ENCODE data around the gene FAM131B. TPM values are rescaled to one million over a fixed set of nuclear protein-coding genes. Genes with fewer than 3 reads are reported as not detected.

The FAM131B gene
- total RNA-seq, 1 experiment from 2014 or later = 17.3 TPM

DNA sequence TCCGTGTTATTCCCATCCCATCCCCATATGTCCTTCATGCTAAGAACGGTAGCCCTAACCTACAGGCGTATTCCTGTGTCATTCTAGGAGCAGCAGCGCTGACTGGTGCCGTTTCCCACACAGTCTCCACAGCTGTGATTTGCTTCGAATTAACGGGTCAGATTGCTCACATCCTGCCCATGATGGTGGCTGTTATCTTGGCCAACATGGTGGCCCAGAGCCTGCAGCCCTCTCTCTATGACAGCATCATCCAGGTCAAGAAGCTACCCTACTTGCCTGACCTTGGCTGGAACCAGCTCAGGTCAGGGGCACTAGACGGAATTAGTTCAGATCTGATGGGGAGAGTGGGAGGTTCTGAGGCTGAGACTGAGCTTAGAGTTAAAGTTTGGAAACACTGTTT lies 20.7 kb downstream of the FAM131B start:
- no peak overlapping the region for H2BK5ac ChIP-seq (ENCODE audit: insufficient read length, low read length)
- H2BK12ac ChIP-seq (ENCODE audit: insufficient read length, low read depth, low read length) = no peak overlapping the region
- H3K79me1 ChIP-seq (ENCODE audit: insufficient read depth, low read depth, low read length, poor library complexity, severe bottlenecking) = no peaks in the 10 kb centered on the region
- no peak overlapping the region for H2BK20ac ChIP-seq (ENCODE audit: low read depth, low read length, poor library complexity, severe bottlenecking)
- Mint-ChIP-seq H3K36me3 (ENCODE audit: insufficient read depth in 1 of 3, low read depth in 3 of 3) (no peaks in the 10 kb centered on the region; a peak in 1 of 7 replicates), H3K4me3 (no peak overlapping the region), H3K9me3 (no peaks in the 10 kb centered on the region; a peak in 1 of 5 replicates), H3K27ac (no peak overlapping the region), H3K27me3 (ENCODE audit: low read depth) (peaks cover 36% of the 10 kb centered on the region), H3K4me1 (peaks cover 16 to 17% of the 10 kb centered on the region in 2 experiments)
- no peak overlapping the region for H4K5ac ChIP-seq (ENCODE audit: insufficient read length, low read depth, low read length)
- no peak overlapping the region for H3K23ac ChIP-seq (ENCODE audit: insufficient read length, low read depth, low read length)
- no peaks in the 10 kb centered on the region for H4K20me1 ChIP-seq (ENCODE audit: control insufficient read depth, insufficient read depth, insufficient read length)
- H3K4me2 ChIP-seq (ENCODE audit: insufficient read depth, insufficient read length, low read length) = no peak overlapping the region
- no CpG with 5 or more reads among the region's 8 CpGs for WGBS (ENCODE audit: extremely low coverage, insufficient read length, low lambda C conversion rate)
- no peak overlapping the region for H3T11ph ChIP-seq (ENCODE audit: low read length)
- H2BK120ac ChIP-seq (ENCODE audit: low read depth, low read length, poor library complexity, severe bottlenecking) = no peak overlapping the region
- no peak overlapping the region for H4K91ac ChIP-seq (ENCODE audit: insufficient read length, low read depth, low read length)
- TF ChIP-seq, protein P1, sequence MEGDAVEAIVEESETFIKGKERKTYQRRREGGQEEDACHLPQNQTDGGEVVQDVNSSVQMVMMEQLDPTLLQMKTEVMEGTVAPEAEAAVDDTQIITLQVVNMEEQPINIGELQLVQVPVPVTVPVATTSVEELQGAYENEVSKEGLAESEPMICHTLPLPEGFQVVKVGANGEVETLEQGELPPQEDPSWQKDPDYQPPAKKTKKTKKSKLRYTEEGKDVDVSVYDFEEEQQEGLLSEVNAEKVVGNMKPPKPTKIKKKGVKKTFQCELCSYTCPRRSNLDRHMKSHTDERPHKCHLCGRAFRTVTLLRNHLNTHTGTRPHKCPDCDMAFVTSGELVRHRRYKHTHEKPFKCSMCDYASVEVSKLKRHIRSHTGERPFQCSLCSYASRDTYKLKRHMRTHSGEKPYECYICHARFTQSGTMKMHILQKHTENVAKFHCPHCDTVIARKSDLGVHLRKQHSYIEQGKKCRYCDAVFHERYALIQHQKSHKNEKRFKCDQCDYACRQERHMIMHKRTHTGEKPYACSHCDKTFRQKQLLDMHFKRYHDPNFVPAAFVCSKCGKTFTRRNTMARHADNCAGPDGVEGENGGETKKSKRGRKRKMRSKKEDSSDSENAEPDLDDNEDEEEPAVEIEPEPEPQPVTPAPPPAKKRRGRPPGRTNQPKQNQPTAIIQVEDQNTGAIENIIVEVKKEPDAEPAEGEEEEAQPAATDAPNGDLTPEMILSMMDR (conservative IDR thresholded peaks at IDR 0.05) = no peak
- H3K14ac ChIP-seq (ENCODE audit: insufficient read depth, low read length) = no peak overlapping the region
- no peak overlapping the region for H3K18ac ChIP-seq (ENCODE audit: insufficient read length, low read depth, low read length)
- no peaks in the 10 kb centered on the region; the same call in 1 of the 2 replicates for H3K4me1 ChIP-seq (ENCODE audit: insufficient read depth, low read length)
- no peak overlapping the region for H3K4ac ChIP-seq (ENCODE audit: low read depth, low read length)
- H3K79me2 ChIP-seq (ENCODE audit: insufficient read depth, low read length) = no peaks in the 10 kb centered on the region
- no peak for DNase-seq
- no peak overlapping the region for H3K56ac ChIP-seq (ENCODE audit: insufficient read length, low read depth, low read length)
- no peaks in the 10 kb centered on the region for H3K9me3 ChIP-seq (ENCODE audit: control insufficient read depth, low read depth, low read length)
- no peak overlapping the region for H4K8ac ChIP-seq (replicated peaks; ENCODE audit: insufficient read length, low read depth, low read length)
- no peak overlapping the region for H3K27ac ChIP-seq (ENCODE audit: insufficient read length, low read depth, low read length)
- H2AFZ ChIP-seq (ENCODE audit: low read length) = no peak overlapping the region
- no peak overlapping the region for H3K9ac ChIP-seq (ENCODE audit: extremely low read depth, insufficient read length, low read length)
- H3K23me2 ChIP-seq (ENCODE audit: insufficient read length, low read depth, low read length, poor library complexity, severe bottlenecking) = no peaks in the 10 kb centered on the region
- H2AK5ac ChIP-seq (ENCODE audit: insufficient read length, low read length) = no peak overlapping the region
- H3K27me3 ChIP-seq (ENCODE audit: insufficient read depth, low read length) = no peaks in the 10 kb centered on the region
- H2BK15ac ChIP-seq (ENCODE audit: low read depth, low read length) = no peak overlapping the region
